ENCODE data around the gene ZNF236. TPM values are rescaled to one million over a fixed set of nuclear protein-coding genes. Genes with fewer than 3 reads are reported as not detected.

The ZNF236 gene
- total RNA-seq, 2 experiments from 2014 or later, result 25.7 to 27.9 TPM

GRCh38 chr18:76814256-76814655 is 8.1 kb upstream of the ZNF236 start:
- H3K4me1 ChIP-seq (ENCODE audit: insufficient read depth, low read length), result peaks cover 3% of the 10 kb centered on the region
- intact Hi-C loops (cut with DNase I, micrococcal nuclease), result no loop called here
- DNase-seq (no peak), ATAC-seq (ENCODE audit: poor library complexity) (no peak)
- H3K27ac ChIP-seq (ENCODE audit: low read depth in 1 of 2, low read length in 2 of 2), result no peak overlapping the region
- H3K4me3 ChIP-seq (ENCODE audit: low read length), result no peak overlapping the region
- H3K27me3 Mint-ChIP-seq, result no peaks in the 10 kb centered on the region
- no peak overlapping the region for H3K4me3 Mint-ChIP-seq
- H3K9me3 Mint-ChIP-seq, result no peaks in the 10 kb centered on the region
- H3K27ac Mint-ChIP-seq, result no peak overlapping the region
- H3K27me3 ChIP-seq (ENCODE audit: control insufficient read depth in 1 of 2, insufficient read depth in 2 of 2, low read length in 2 of 2), result no peaks in the 10 kb centered on the region
- no peaks in the 10 kb centered on the region for H3K9me3 ChIP-seq (ENCODE audit: control insufficient read depth in 1 of 2, insufficient read depth in 1 of 2, low read length in 2 of 2)
- CTCF ChIA-PET, result no interaction called here
- H3K36me3 Mint-ChIP-seq (ENCODE audit: low read depth), result peaks cover 40% of the 10 kb centered on the region
- POLR2A ChIA-PET, result no interaction called here
- peaks cover 20% of the 10 kb centered on the region for H3K4me1 Mint-ChIP-seq (ENCODE audit: low read depth)
- peaks cover 11% of the 10 kb centered on the region for H3K36me3 ChIP-seq (ENCODE audit: insufficient read depth, low read length)
- no peak for TF ChIP-seq CTCF (IDR thresholded peaks at IDR 0.05)

DNA sequence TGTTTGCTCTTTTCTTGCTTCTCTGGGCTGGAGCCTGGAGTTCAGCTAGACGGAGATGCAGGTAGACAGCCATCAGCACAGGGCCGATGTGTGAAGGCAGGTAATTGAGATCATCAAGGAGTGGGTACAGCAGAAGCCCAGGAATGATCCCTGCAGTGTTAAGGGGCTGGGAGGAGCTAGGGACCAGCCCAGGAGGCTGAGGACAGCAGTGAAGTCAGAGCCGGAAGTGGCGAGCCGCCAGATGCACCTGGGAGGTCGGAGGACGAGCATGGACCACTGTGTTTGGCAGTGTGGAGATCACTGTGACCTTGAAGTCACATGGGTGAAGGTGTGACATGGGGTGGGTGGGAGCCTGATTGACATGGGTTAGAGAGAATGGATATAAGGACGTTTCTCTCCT is 6.2 kb upstream of the ZNF236 start:
- no peak overlapping the region for H3K27ac ChIP-seq (ENCODE audit: low read depth in 1 of 2, low read length in 2 of 2)
- no peak overlapping the region for H3K4me3 ChIP-seq (ENCODE audit: low read length)
- peaks cover 11% of the 10 kb centered on the region for H3K36me3 ChIP-seq (ENCODE audit: insufficient read depth, low read length)
- ChIA-PET POLR2A (no interaction called here), CTCF (interaction anchor here (2.0 kb wide), 1 partner anchor 13 kb away, joined by 6 read pairs; no protein-coding TSS in a partner anchor)
- H3K4me1 Mint-ChIP-seq (ENCODE audit: low read depth), result peaks cover 38% of the 10 kb centered on the region
- peaks cover 42% of the 10 kb centered on the region for H3K36me3 Mint-ChIP-seq (ENCODE audit: low read depth)
- H3K9me3 Mint-ChIP-seq, result no peaks in the 10 kb centered on the region
- H3K4me3 Mint-ChIP-seq, result no peak overlapping the region
- intact Hi-C loops (cut with DNase I, micrococcal nuclease), result no loop called here
- DNase-seq (no peak), ATAC-seq (ENCODE audit: poor library complexity) (no peak)
- H3K27me3 Mint-ChIP-seq, result no peaks in the 10 kb centered on the region
- no peaks in the 10 kb centered on the region for H3K9me3 ChIP-seq (ENCODE audit: control insufficient read depth in 1 of 2, insufficient read depth in 1 of 2, low read length in 2 of 2)
- H3K27me3 ChIP-seq (ENCODE audit: control insufficient read depth in 1 of 2, insufficient read depth in 2 of 2, low read length in 2 of 2), result no peaks in the 10 kb centered on the region
- H3K27ac Mint-ChIP-seq, result no peak overlapping the region
- TF ChIP-seq CTCF (IDR thresholded peaks at IDR 0.05), result no peak
- peaks cover 19% of the 10 kb centered on the region for H3K4me1 ChIP-seq (ENCODE audit: insufficient read depth, low read length)

DNA sequence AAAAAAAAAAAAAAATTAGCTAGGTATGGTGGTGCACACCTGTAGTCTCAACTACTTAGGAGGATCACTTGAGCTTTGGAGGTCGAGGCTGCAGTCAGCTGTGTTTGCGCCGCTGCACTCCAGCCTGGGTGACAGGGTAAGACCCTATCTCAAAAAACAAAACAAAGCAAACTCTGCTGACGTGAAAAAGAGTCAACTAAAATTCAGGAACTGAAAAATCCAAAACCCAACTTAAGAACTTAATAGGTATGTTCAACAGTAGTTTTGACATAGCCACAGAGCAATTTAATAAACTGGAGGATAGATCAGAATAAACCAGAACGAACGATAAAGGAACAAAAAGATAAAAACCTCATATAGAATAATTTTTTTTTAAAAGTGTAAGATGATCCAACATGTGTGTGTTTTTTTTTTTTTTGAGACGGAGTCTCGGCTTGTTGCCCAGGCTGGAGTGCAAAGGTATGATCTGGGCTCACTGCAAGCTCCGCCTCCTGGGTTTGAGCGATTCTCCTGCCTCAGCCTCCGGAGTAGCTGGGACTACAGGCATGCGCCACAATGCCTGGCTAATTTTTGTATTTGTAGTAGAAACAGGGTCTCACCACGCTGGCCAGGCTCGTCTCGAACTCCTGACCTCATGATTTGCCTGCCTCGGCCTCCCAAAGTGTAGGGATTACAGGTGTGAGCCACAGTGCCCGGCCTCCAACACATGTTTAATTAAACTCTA is 4.3 kb upstream of the ZNF236 start:
- peaks cover 11% of the 10 kb centered on the region for H3K36me3 ChIP-seq (ENCODE audit: insufficient read depth, low read length)
- Mint-ChIP-seq H3K9me3 (no peaks in the 10 kb centered on the region), H3K4me3 (peak overlapping the region; percentile 15), H3K27ac (no peak overlapping the region), H3K36me3 (ENCODE audit: low read depth) (peaks cover 42% of the 10 kb centered on the region), H3K27me3 (no peaks in the 10 kb centered on the region), H3K4me1 (ENCODE audit: low read depth) (peaks cover 42% of the 10 kb centered on the region)
- H3K9me3 ChIP-seq (ENCODE audit: control insufficient read depth in 1 of 2, insufficient read depth in 1 of 2, low read length in 2 of 2), result no peaks in the 10 kb centered on the region
- DNase-seq (no peak), ATAC-seq (ENCODE audit: poor library complexity) (no peak)
- H3K27ac ChIP-seq (ENCODE audit: low read depth in 1 of 2, low read length in 2 of 2), result no peak overlapping the region
- intact Hi-C loops (cut with DNase I, micrococcal nuclease), result no loop called here
- ChIA-PET CTCF (interaction anchor here (4.2 kb wide), 1 partner anchor 15 kb away, joined by 27 read pairs; no protein-coding TSS in a partner anchor), POLR2A (no interaction called here)
- TF ChIP-seq CTCF (IDR thresholded peaks at IDR 0.05), result no peak
- H3K4me1 ChIP-seq (ENCODE audit: insufficient read depth, low read length), result peaks cover 23% of the 10 kb centered on the region
- no peak overlapping the region for H3K4me3 ChIP-seq (ENCODE audit: low read length)
- H3K27me3 ChIP-seq (ENCODE audit: control insufficient read depth in 1 of 2, insufficient read depth in 2 of 2, low read length in 2 of 2), result no peaks in the 10 kb centered on the region
